Endothelial cell of umbilical vein (primary cell): Measurements from ENCODE around the gene ZNF609. TPM values are rescaled to one million over a fixed set of nuclear protein-coding genes. Genes with fewer than 3 reads are reported as not detected.

Experiments used
- BruUV-seq: library from RNA; stranded (reverse); fragments of 400-500 nt; replicated peaks from 2 replicates; lab custom pipeline; 2021; lab: Mats Ljungman, UMichigan
- CTCF ChIA-PET: fragments of 300-600, 350-600 bp; sonication (Branson Sonifier 250); formaldehyde crosslinking; loops from one replicate; lab custom pipeline; 2021; ENCODE audit warnings: antibody characterized with exemption, inconsistent platforms; lab: Charles Lee
- POLR2A ChIA-PET: fragments of 300-600, 350-600 bp; sonication (Branson Sonifier 250); formaldehyde crosslinking; loops from one replicate; lab custom pipeline; 2021; ENCODE audit warnings: antibody characterized with exemption, inconsistent platforms; lab: Charles Lee
- DNase-seq: peaks from one replicate; pipeline ENCODE4 v3.0.0-alpha.2; 2011; ENCODE audit warnings: low read depth, low spot score
- FAIRE-seq: peaks from 2 replicates; lab custom pipeline; 2011; peaks lifted over from hg19 to GRCh38; lab: Jason Lieb, UNC
- H2AFZ ChIP-seq: 2 replicates; pipeline ENCODE4 v1.6.0; 2012; ENCODE audit warnings: low read depth, low read length, control low read depth, inconsistent platforms
- H3K27ac ChIP-seq: 2 replicates; pipeline ENCODE4 v1.5.1; 2011; ENCODE audit warnings: low read depth, mild to moderate bottlenecking, control low read depth, low read length, moderate library complexity; ENCODE audit not compliant: insufficient read depth
- H3K27me3 ChIP-seq, 2 experiments: 2 replicates each; pipeline versions ENCODE4 v1.6.0 to v1.6.1; 2011; ENCODE audit warnings: low read length in 2 of 2, mixed read lengths in 1 of 2; ENCODE audit not compliant: control insufficient read depth in 2 of 2, insufficient read depth in 2 of 2
- H3K36me3 ChIP-seq, 2 experiments: 2 replicates in 1 of 2; 3 replicates in 1 of 2; pipeline ENCODE4 v1.5.1; 2011; ENCODE audit warnings: low read length in 2 of 2, mild to moderate bottlenecking in 1 of 2, moderate library complexity in 1 of 2; ENCODE audit not compliant: control insufficient read depth in 2 of 2, insufficient read depth in 2 of 2; ENCODE audit errors: extremely low read depth in 1 of 2
- H3K4me1 ChIP-seq: 3 replicates; pipeline ENCODE4 v1.5.1; 2011; ENCODE audit warnings: mild to moderate bottlenecking, low read length; ENCODE audit not compliant: control insufficient read depth, insufficient read depth; ENCODE audit errors: extremely low read depth
- H3K4me2 ChIP-seq: 2 replicates; pipeline ENCODE4 v1.6.1; 2011; ENCODE audit warnings: low read length, control low read depth, mixed read lengths; ENCODE audit not compliant: insufficient read depth
- H3K4me3 ChIP-seq, 3 experiments: fragments of 200-600 bp in 1 of 3; sonication (generic), shearing (Covaris generic) in 1 of 3; replicated peaks in 1 of 3; 2 replicates each; pipeline ENCODE4 v1.5.1; 2011 to 2016; ENCODE audit warnings: control low read depth in 3 of 3, low read length in 3 of 3, mild to moderate bottlenecking in 2 of 3, inconsistent platforms in 1 of 3, low read depth in 1 of 3, moderate library complexity in 1 of 3; ENCODE audit not compliant: insufficient read depth in 1 of 3
- H3K79me2 ChIP-seq: 2 replicates; pipeline ENCODE4 v1.6.0; 2012; ENCODE audit warnings: low read length, inconsistent platforms; ENCODE audit not compliant: control insufficient read depth, insufficient read depth
- H3K9ac ChIP-seq: replicated peaks from 2 replicates; pipeline ENCODE3; 2011; ENCODE audit warnings: low read length, control low read depth; ENCODE audit not compliant: insufficient read depth; ENCODE audit errors: extremely low read depth
- H3K9me1 ChIP-seq: replicated peaks from 3 replicates; pipeline ENCODE4 v1.6.0; 2011; ENCODE audit warnings: mild to moderate bottlenecking, low read length; ENCODE audit not compliant: control insufficient read depth, insufficient read depth; ENCODE audit errors: extremely low read depth
- H3K9me3 ChIP-seq: replicated peaks from 2 replicates; pipeline ENCODE4 v1.5.1; 2012; ENCODE audit warnings: low read length, inconsistent platforms; ENCODE audit not compliant: control insufficient read depth, insufficient read depth
- H4K20me1 ChIP-seq: replicated peaks from 2 replicates; pipeline ENCODE3; 2011; ENCODE audit warnings: mild to moderate bottlenecking, low read length; ENCODE audit not compliant: control insufficient read depth, insufficient read depth; ENCODE audit errors: extremely low read depth
- CTCF ChIP-seq, 2 donors: IDR thresholded peaks; 1 replicate in 1 of 2; 2 replicates in 1 of 2; pipeline ENCODE4 v1.5.1; 2011; ENCODE audit warnings: low read length in 2 of 2, mild to moderate bottlenecking in 2 of 2, moderate library complexity in 2 of 2, control low read depth in 1 of 2, inconsistent platforms in 1 of 2, low read depth in 1 of 2; ENCODE audit not compliant: insufficient read depth in 1 of 2; ENCODE audit errors: extremely low read depth in 1 of 2
- EZH2 ChIP-seq: IDR thresholded peaks from 2 replicates; pipeline ENCODE4 v1.6.1; 2012; ENCODE audit warnings: borderline replicate concordance, low read depth, mild to moderate bottlenecking, moderate library complexity, low read length, inconsistent platforms; ENCODE audit not compliant: severe bottlenecking
- FOS ChIP-seq: IDR thresholded peaks from 2 replicates; pipeline ENCODE4 v1.6.1; 2011; ENCODE audit warnings: mild to moderate bottlenecking, low read length, moderate library complexity, borderline replicate concordance; ENCODE audit not compliant: insufficient read depth
- GATA2 ChIP-seq: IDR thresholded peaks from 2 replicates; pipeline ENCODE4 v1.7.0; 2011; ENCODE audit warnings: low read depth, mild to moderate bottlenecking, moderate library complexity, mixed read lengths, low read length; ENCODE audit not compliant: insufficient read length, insufficient read depth
- JUN ChIP-seq: IDR thresholded peaks from 2 replicates; pipeline ENCODE4 v1.6.1; 2011; ENCODE audit warnings: borderline replicate concordance, low read depth; ENCODE audit not compliant: insufficient read length, insufficient read depth
- MAX ChIP-seq: IDR thresholded peaks from 2 replicates; pipeline ENCODE4 v1.6.1; 2011; ENCODE audit not compliant: insufficient read depth, insufficient read length
- MYC ChIP-seq: IDR thresholded peaks from one replicate; pipeline ENCODE4 v1.6.1; 2011; ENCODE audit warnings: mild to moderate bottlenecking, low read depth, low read length
- POLR2A ChIP-seq: IDR thresholded peaks from 2 replicates; pipeline ENCODE4 v1.6.1; 2012; ENCODE audit warnings: low read depth, mild to moderate bottlenecking, control low read depth, low read length
- POLR2AphosphoS5 ChIP-seq: IDR thresholded peaks from 2 replicates; pipeline ENCODE4 v1.6.1; 2012; ENCODE audit warnings: low read depth, mild to moderate bottlenecking, control low read depth, low read length, moderate library complexity; ENCODE audit not compliant: insufficient read depth
- dilution Hi-C: fragments of 300-500 bp; cut with MboI; formaldehyde crosslinking; loops from one replicate; pipeline ENCODE4 v1.15.0; 2019; ENCODE audit warnings: low sequenced_read_pairs; ENCODE audit not compliant: extremely low pct_ligation_motif_present
- intact Hi-C: fragments of 100-400 bp; cut with micrococcal nuclease; formaldehyde crosslinking; loops from one replicate; pipeline ENCODE4 v1.10.0; 2022
- polyA plus RNA-seq, 4 experiments: library from polyadenylated mRNA; depleted of rRNA in 3 of 4; stranded (reverse) in 3 of 4; unstranded in 1 of 4; fragments of >200 nt; gene quantifications; 2 replicates each; pipeline versions ENCODE4 v1.2.1 to v1.2.3, GENCODE V29; 2011 to 2012; ENCODE audit warnings: missing spikeins in 1 of 4
- total RNA-seq: library from RNA; stranded (reverse); gene quantifications from 2 replicates; pipeline ENCODE4 v1.2.3, GENCODE V29; 2021

ZNF609 gene
- total and polyA plus RNA-seq, 2 donors (not counting 3 experiments of a cell fraction or from before 2014, with no cell fraction given): 18.2 to 49.6 TPM

GRCh38 chr15:64690578-64691296 lies 230.4 kb downstream of the ZNF609 start:
- ChIA-PET POLR2A (no interaction called here), CTCF (interaction anchor here (1.2 to 13.8 kb wide), 4 partner anchors 9 to 39 kb away, joined by 5 to 446 read pairs (median 6); no protein-coding TSS in a partner anchor)
- H3K9ac ChIP-seq: no peak overlapping the region
- dilution Hi-C loops (no loop called here), intact Hi-C loops (no loop called here)
- no peak for TF ChIP-seq MAX
- TF ChIP-seq JUN: no peak
- no peak for TF ChIP-seq MYC
- TF ChIP-seq GATA2: no peak
- no peak for TF ChIP-seq EZH2
- no peak for TF ChIP-seq POLR2A
- TF ChIP-seq CTCF (IDR thresholded peaks at IDR 0.05; ENCODE audit: extremely low read depth in 1 of 2, insufficient read depth in 1 of 2, low read depth in 1 of 2, low read length in 2 of 2): no peak
- no peak for TF ChIP-seq FOS
- TF ChIP-seq POLR2AphosphoS5: no peak
- peaks cover 12% of the 10 kb centered on the region for H3K79me2 ChIP-seq
- H3K4me2 ChIP-seq: no peak overlapping the region
- H3K27ac ChIP-seq: no peak overlapping the region
- no TSS peak for BruUV-seq
- no peaks in the 10 kb centered on the region for H3K4me1 ChIP-seq
- H2AFZ ChIP-seq: no peak overlapping the region
- H4K20me1 ChIP-seq: peaks cover 2% of the 10 kb centered on the region
- DNase-seq: no peak
- peaks cover 19 to 50% of the 10 kb centered on the region in 2 experiments for H3K36me3 ChIP-seq
- no peaks in the 10 kb centered on the region for H3K27me3 ChIP-seq
- no peaks in the 10 kb centered on the region for H3K9me1 ChIP-seq
- H3K9me3 ChIP-seq: no peaks in the 10 kb centered on the region
- FAIRE-seq: no peak
- no peak overlapping the region for H3K4me3 ChIP-seq
